TTC549 (cell line): ENCODE results near the gene SMAP1.

ENCODE experiments used
- FAIRE-seq: peaks from 2 replicates; lab custom pipeline; 2012; peaks lifted over from hg19 to GRCh38; lab: Jason Lieb, UNC

SMAP1 gene

GRCh38 chr6:70667711-70668498 is at the start of gene SMAP1:
Gene SMAP1, plus strand, starts transcription at chr6:70667883. Its CDS starts 141 bp downstream, at chr6:70668024.
- no peak for FAIRE-seq

- no peak for FAIRE-seq
Measured at GRCh38 chr6:70620746-70621145, 46.9 kb upstream of the SMAP1 start.

- no peak for FAIRE-seq
Measured at GRCh38 chr6:70622461-70622860, 45.2 kb upstream of the SMAP1 start.

- no peak for FAIRE-seq
Measured at GRCh38 chr6:70625436-70625835, 42.2 kb upstream of the SMAP1 start.

- FAIRE-seq, result no peak
Measured at GRCh38 chr6:70627500-70628254, 40.0 kb upstream of the SMAP1 start.

- no peak for FAIRE-seq
Measured at GRCh38 chr6:70629929-70630328, 37.8 kb upstream of the SMAP1 start.

GRCh38 chr6:70633870-70634269 is 33.8 kb upstream of the SMAP1 start:
- no peak for FAIRE-seq

- no peak for FAIRE-seq
Measured at GRCh38 chr6:70636596-70636995, 31.1 kb upstream of the SMAP1 start.

GRCh38 chr6:70638468-70638867 is 29.2 kb upstream of the SMAP1 start:
- FAIRE-seq, result no peak

GRCh38 chr6:70651326-70651905 is 16.3 kb upstream of the SMAP1 start:
- no peak for FAIRE-seq

GRCh38 chr6:70652216-70652615 is 15.5 kb upstream of the SMAP1 start:
- FAIRE-seq, result no peak

- FAIRE-seq, result no peak
Measured at GRCh38 chr6:70657706-70658105, 10.0 kb upstream of the SMAP1 start.

- FAIRE-seq, result no peak
Measured at GRCh38 chr6:70663881-70664466, 3.7 kb upstream of the SMAP1 start.

- FAIRE-seq, result no peak
Measured at GRCh38 chr6:70666706-70667105, 977 bp upstream of the SMAP1 start.

GRCh38 chr6:70667256-70667710 is 400 bp upstream of the SMAP1 start:
- no peak for FAIRE-seq

- no peak for FAIRE-seq
Measured at GRCh38 chr6:70668499-70668812, 773 bp downstream of the SMAP1 start.

GRCh38 chr6:70669133-70669532 is 1.4 kb downstream of the SMAP1 start:
- FAIRE-seq, result no peak

- no peak for FAIRE-seq
Measured at GRCh38 chr6:70672549-70672948, 4.9 kb downstream of the SMAP1 start.

GRCh38 chr6:70673054-70673453 is 5.4 kb downstream of the SMAP1 start:
- FAIRE-seq, result no peak

GRCh38 chr6:70673601-70674000 is 5.9 kb downstream of the SMAP1 start:
- no peak for FAIRE-seq

GRCh38 chr6:70675822-70676221 is 8.1 kb downstream of the SMAP1 start:
- FAIRE-seq, result no peak

- FAIRE-seq, result no peak
Measured at GRCh38 chr6:70676821-70677220, 9.1 kb downstream of the SMAP1 start.

- no peak for FAIRE-seq
Measured at GRCh38 chr6:70680396-70680795, 12.7 kb downstream of the SMAP1 start.
